ENCODE measurements around the gene GLYR1.

DNA sequence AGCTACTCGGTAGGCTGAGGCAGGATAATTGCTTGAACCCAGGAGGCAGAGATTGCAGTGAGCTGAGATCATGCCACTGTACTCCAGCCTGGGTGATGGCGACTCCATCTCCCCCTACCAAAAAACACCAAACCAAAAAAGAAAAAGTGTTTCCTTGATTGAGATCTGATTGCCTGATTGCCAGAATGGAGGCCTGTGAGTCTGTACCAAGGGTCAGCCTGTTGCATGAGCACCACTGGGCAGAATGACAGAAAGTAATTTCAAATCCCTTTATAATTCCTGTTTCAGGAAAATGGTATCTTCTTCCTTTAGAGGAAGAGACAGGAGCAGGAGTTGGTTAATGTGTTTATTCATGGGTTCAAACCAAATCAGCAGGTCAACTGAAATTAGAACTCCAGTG lies 8.7 kb upstream of the GLYR1 start:
- TF ChIP-seq CTCF (IDR thresholded peaks at IDR 0.05; ENCODE audit: low read depth, low read length, missing input control) (no peak), REST (IDR thresholded peaks at IDR 0.05) (no peak)
